G401.6 (cell line): Measurements from ENCODE around the gene RAC3.
A peak's percentile ranks its signal among the peaks of the same experiment; 100 is the strongest.

Source experiments
- FAIRE-seq: peaks from 2 replicates; lab custom pipeline; 2012; peaks lifted over from hg19 to GRCh38; lab: Jason Lieb, UNC

The RAC3 gene

GRCh38 chr17:81999587-81999975 lies 31.9 kb upstream of the RAC3 start:
- no peak for FAIRE-seq

- FAIRE-seq, result no peak
Observed at GRCh38 chr17:81999976-82000802, 31.3 kb upstream of the RAC3 start.

- no peak for FAIRE-seq
Observed at GRCh38 chr17:82000803-82001570, 30.5 kb upstream of the RAC3 start.

GRCh38 chr17:82001571-82002056 lies 29.9 kb upstream of the RAC3 start:
- no peak for FAIRE-seq

GRCh38 chr17:82003411-82004381 lies 27.8 kb upstream of the RAC3 start:
- FAIRE-seq, result peak; percentile 91

- no peak for FAIRE-seq
Observed at GRCh38 chr17:82004517-82005455, 26.7 kb upstream of the RAC3 start.

GRCh38 chr17:82005701-82006348 lies 25.7 kb upstream of the RAC3 start:
- no peak for FAIRE-seq

- no peak for FAIRE-seq
Observed at GRCh38 chr17:82006468-82007227, 24.8 kb upstream of the RAC3 start.

GRCh38 chr17:82007228-82007494 lies 24.3 kb upstream of the RAC3 start:
- FAIRE-seq, result no peak

- no peak for FAIRE-seq
Observed at GRCh38 chr17:82007495-82008257, 23.8 kb upstream of the RAC3 start.

GRCh38 chr17:82008258-82008940 lies 23.1 kb upstream of the RAC3 start:
- no peak for FAIRE-seq

GRCh38 chr17:82008941-82009405 lies 22.5 kb upstream of the RAC3 start:
- no peak for FAIRE-seq

- no peak for FAIRE-seq
Observed at GRCh38 chr17:82009413-82009812, 22.1 kb upstream of the RAC3 start.

- no peak for FAIRE-seq
Observed at GRCh38 chr17:82010575-82011525, 20.6 kb upstream of the RAC3 start.

GRCh38 chr17:82011617-82012187 lies 19.8 kb upstream of the RAC3 start:
- FAIRE-seq, result no peak

GRCh38 chr17:82012261-82012639 lies 19.2 kb upstream of the RAC3 start:
- FAIRE-seq, result no peak
